Measurements from ENCODE around the gene DUSP10.

DNA sequence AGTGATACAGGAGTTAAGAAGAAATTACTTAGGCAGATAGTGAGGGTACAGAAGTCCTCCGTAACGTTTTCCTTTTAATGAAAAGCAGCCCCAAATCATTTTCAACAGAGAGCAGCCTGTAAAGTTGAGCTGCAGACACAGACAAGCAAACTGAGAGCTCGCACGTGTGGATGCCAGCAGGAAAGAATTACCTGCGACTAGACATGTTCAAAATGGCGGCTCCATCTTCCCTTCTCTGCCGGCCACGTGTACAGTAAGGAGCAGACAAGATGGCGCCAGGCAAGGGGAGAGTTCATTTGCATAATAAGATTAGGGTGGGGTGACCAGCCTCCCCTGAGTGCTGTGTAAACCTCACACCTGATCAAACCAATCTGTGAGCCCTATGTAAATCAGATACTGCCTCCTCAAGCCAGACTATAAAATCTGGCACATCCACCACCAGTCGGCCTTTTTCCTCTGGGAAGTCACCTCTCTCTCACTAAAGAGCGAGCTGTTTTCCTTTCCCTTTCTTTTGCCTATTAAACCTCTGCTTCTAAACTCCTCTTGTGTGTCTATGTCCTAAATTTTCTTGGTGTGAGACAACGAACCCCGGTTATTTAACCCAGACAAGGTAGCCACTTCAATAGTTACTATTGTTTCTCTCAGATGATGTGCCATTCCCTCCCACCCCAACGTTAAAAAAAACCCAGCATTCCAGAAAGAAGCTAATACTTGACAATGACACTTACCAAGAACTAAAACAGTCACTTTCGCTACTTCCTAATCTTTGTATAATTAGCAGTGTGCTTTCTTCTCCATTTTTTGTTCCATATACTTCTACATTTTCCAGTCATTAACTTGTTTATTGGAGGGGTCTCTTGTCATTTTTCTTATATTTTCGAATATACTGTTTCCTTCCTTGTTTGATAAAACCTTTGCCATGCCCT lies 27.4 kb downstream of the DUSP10 start:
- TF ChIP-seq, protein P1, sequence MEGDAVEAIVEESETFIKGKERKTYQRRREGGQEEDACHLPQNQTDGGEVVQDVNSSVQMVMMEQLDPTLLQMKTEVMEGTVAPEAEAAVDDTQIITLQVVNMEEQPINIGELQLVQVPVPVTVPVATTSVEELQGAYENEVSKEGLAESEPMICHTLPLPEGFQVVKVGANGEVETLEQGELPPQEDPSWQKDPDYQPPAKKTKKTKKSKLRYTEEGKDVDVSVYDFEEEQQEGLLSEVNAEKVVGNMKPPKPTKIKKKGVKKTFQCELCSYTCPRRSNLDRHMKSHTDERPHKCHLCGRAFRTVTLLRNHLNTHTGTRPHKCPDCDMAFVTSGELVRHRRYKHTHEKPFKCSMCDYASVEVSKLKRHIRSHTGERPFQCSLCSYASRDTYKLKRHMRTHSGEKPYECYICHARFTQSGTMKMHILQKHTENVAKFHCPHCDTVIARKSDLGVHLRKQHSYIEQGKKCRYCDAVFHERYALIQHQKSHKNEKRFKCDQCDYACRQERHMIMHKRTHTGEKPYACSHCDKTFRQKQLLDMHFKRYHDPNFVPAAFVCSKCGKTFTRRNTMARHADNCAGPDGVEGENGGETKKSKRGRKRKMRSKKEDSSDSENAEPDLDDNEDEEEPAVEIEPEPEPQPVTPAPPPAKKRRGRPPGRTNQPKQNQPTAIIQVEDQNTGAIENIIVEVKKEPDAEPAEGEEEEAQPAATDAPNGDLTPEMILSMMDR (IDR thresholded peaks at IDR 0.05): no peak
- TF ChIP-seq EZH2 (IDR thresholded peaks at IDR 0.05) (no peak), EZH2phosphoT487 (IDR thresholded peaks at IDR 0.05) (no peak)

Data from neural progenitor cell (in vitro differentiated cells).